Muscle layer of colon (tissue), 2 donors: Measurements from ENCODE around the gene PRR35.

Source experiments
- H3K27ac ChIP-seq: one replicate; pipeline ENCODE4 v1.7.0; 2013; ENCODE audit warnings: low read depth, mild to moderate bottlenecking, low read length, moderate library complexity
- H3K27me3 ChIP-seq, 2 donors: one replicate each; pipeline ENCODE4 v1.7.0; 2013; ENCODE audit warnings: low read length in 2 of 2, mild to moderate bottlenecking in 2 of 2; ENCODE audit not compliant: insufficient read depth in 2 of 2, control insufficient read depth in 1 of 2
- H3K36me3 ChIP-seq: one replicate; pipeline ENCODE4 v1.7.0; 2013; ENCODE audit warnings: mild to moderate bottlenecking, low read length; ENCODE audit not compliant: insufficient read depth
- H3K4me1 ChIP-seq: one replicate; pipeline ENCODE4 v1.7.0; 2013; ENCODE audit warnings: mild to moderate bottlenecking, low read length; ENCODE audit not compliant: insufficient read depth
- H3K4me3 ChIP-seq, 2 donors: one replicate each; pipeline ENCODE4 v1.7.0; 2013; ENCODE audit warnings: low read length in 2 of 2, low read depth in 1 of 2, mild to moderate bottlenecking in 1 of 2, moderate library complexity in 1 of 2
- H3K9ac ChIP-seq: one replicate; pipeline ENCODE4 v1.7.0; 2013; ENCODE audit warnings: low read length
- H3K9me3 ChIP-seq: one replicate; pipeline ENCODE4 v1.7.0; 2013; ENCODE audit warnings: mild to moderate bottlenecking, low read length
- donor health status: abdominal sarcoma.
- donor health status: Adenocarcinoma of cecum.

PRR35 gene

DNA sequence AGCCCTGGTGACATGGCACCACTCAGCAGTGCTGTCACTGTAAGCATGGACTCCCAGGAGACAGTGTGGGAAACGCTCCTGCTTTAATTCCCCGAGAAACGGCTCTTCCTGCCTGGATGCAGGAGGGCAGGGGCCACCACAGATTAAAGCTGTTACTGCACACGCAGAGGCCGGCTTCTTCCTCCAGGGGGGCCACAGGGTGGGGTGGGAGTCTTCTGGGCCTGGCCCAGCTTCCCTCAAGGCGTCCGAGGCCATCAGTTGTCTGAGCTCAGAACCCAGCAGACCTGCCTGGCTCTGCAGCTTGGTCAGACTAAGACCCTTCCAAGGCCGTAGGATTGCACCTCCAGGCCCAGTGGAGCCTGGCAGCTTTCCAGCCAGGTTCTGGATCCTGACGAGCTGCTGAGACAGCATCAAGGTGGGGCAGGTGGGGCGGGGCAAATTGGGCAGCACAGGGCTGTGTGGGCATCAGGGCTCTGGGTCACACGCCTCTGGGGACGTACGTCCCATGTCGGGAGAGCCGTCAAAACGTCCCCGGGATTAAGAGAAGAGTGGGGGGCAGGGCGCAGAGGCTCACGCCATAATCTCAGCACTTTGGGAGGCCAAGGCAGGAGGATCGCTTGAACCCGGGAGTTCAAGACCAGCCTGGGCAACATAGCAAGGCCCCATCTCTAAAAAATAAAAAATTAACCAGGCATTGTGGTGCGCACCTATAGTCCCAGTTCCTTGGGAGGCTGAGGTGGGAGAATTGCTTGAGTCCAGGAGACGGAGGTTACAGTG is 37.7 kb upstream of the PRR35 start:
- Histone ChIP-seq H3K36me3 (peaks cover 26% of the 10 kb centered on the region), H3K27ac (no peak overlapping the region), H3K4me3 (no peak overlapping the region), H3K27me3 (no peaks in the 10 kb centered on the region), H3K9me3 (no peaks in the 10 kb centered on the region), H3K9ac (no peak overlapping the region), H3K4me1 (peaks cover 16% of the 10 kb centered on the region)

DNA sequence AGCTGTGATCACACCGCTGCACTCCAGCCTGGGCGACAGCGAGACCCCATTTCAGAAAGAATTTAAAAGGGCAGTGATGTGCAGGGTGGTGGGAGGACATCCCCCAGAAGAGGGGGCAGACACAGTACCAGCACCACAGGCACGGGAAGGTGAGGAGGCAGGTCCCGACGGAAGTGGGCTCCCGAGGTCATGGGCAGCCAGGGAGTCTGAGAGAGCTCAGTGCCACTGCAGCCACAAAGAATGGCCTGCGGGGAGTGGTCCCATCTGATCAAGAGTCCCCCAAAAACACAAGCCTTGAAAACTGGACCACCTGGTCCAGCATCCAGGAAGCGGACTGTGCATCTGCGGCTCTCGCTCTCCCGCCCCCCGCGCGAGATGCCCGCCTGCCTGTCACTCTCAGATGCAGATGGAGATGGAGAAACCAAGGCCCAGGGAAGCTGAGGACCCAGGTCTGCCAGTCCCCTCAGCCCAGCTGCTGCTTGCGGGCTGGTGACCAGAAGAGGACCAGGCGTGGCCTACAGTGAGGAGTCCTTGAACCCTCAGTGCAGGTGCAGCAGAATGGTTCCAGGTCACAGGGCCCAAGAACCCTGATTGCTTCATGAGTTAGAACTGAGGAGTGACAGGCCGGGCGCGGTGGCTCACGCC is 37.0 kb upstream of the PRR35 start:
- no peak overlapping the region for H3K9ac ChIP-seq
- no peak overlapping the region for H3K27ac ChIP-seq
- H3K9me3 ChIP-seq = no peaks in the 10 kb centered on the region
- peaks cover 26% of the 10 kb centered on the region for H3K36me3 ChIP-seq
- H3K27me3 ChIP-seq = no peaks in the 10 kb centered on the region
- peaks cover 16% of the 10 kb centered on the region for H3K4me1 ChIP-seq
- no peak overlapping the region for H3K4me3 ChIP-seq

DNA sequence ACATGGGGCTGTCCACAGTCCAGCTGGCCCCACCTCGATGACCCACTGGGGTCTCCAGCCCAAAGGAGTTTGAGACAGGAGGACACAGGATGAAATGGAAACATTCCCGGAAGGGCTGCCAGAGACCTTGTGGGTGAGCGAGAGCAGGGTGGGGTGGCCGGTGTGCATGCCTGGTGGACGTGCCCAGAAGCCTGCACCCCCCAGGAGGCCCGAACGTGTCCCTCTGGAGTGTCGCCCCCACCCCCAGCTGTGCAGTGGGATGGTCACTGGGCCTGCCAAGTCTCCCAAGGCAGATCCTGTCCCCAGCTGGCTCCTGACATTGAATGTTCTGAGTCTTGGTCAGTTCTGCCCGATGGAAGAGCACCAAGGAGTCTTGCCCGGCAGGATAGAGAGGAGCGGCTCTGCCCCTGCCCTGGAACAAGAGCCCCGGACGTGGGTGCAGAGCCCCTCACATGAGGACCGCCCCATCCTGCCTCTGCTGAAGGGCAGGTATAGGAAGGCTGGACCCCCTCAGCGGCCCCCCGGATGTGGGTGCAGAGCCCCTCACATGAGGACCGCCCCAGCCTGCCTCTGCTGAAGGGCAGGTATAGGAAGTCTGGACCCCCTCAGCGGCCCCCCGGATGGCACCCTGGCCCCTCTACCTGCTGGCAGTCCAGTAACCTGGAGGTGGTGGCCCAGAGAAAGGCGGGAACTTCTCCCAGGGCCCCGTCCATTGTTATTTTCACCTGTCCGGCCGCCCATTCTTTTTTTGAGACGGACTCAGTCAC is 35.7 kb upstream of the PRR35 start:
- Histone ChIP-seq H3K9me3 (no peaks in the 10 kb centered on the region), H3K9ac (no peak overlapping the region), H3K27ac (no peak overlapping the region), H3K27me3 (no peaks in the 10 kb centered on the region), H3K4me3 (no peak overlapping the region), H3K4me1 (peaks cover 27% of the 10 kb centered on the region), H3K36me3 (peaks cover 17% of the 10 kb centered on the region)

DNA sequence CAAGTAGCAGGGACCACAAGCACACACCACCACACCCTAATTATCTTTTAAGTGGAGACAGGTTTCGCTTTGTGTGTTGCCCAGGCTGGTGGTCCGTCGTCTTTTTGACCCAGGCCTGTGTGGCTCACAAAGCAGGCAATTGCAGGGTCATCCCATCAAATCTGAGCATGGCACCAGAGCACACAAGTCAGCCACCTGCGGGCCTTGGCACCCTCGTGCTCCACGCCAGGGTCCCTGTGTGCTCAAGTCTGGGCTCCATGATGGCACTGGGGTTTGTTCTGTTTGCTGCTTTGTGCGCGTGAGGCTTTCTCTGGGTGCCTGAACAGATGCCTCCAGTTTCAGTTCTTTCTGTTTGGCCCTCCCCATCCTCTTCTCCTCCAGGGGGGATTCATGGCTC is 35.1 kb upstream of the PRR35 start:
- Histone ChIP-seq H3K27me3 (no peaks in the 10 kb centered on the region), H3K9ac (no peak overlapping the region), H3K4me3 (no peak overlapping the region), H3K9me3 (no peaks in the 10 kb centered on the region), H3K36me3 (peaks cover 11% of the 10 kb centered on the region), H3K4me1 (peaks cover 33% of the 10 kb centered on the region), H3K27ac (no peak overlapping the region)

DNA sequence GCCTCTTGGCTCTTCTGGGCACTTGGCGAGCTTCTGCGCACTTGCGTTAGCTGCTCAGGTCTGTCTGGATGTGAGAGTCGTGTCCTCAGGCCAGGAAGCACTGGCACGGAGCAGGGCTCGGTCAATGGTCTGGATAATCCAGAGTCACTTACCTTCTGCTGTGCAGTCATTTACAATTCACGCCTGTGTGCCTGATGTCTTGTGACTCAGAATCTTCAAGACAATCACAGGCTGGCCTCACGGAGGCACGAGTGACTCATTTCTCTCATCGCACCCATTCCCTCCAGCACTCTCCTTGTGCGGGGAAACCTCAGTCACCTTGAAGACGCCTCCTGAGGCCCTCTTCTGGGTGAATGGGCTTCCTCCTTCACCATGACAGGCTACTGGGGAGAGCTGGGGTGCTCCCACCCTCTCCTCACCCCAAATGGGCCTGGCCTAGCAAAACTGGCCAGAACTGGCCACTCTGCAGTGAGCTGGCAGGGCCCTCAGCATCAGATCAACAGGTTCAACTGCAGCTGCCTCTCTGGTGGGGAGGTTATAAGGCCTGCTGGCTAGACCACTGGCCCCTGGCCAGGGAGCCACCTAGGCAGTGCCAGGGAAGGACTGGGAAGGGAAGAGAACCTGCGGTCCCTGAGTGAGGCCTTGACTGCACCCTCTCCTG is 34.5 kb upstream of the PRR35 start:
- no peaks in the 10 kb centered on the region for H3K9me3 ChIP-seq
- peaks cover 33% of the 10 kb centered on the region for H3K4me1 ChIP-seq
- no peaks in the 10 kb centered on the region for H3K27me3 ChIP-seq
- H3K27ac ChIP-seq = peak overlapping the region; percentile 90
- peak overlapping the region in 1 of 2 donors; percentile 86 for H3K4me3 ChIP-seq
- peaks cover 5% of the 10 kb centered on the region for H3K36me3 ChIP-seq
- H3K9ac ChIP-seq = peak overlapping the region; percentile 84

DNA sequence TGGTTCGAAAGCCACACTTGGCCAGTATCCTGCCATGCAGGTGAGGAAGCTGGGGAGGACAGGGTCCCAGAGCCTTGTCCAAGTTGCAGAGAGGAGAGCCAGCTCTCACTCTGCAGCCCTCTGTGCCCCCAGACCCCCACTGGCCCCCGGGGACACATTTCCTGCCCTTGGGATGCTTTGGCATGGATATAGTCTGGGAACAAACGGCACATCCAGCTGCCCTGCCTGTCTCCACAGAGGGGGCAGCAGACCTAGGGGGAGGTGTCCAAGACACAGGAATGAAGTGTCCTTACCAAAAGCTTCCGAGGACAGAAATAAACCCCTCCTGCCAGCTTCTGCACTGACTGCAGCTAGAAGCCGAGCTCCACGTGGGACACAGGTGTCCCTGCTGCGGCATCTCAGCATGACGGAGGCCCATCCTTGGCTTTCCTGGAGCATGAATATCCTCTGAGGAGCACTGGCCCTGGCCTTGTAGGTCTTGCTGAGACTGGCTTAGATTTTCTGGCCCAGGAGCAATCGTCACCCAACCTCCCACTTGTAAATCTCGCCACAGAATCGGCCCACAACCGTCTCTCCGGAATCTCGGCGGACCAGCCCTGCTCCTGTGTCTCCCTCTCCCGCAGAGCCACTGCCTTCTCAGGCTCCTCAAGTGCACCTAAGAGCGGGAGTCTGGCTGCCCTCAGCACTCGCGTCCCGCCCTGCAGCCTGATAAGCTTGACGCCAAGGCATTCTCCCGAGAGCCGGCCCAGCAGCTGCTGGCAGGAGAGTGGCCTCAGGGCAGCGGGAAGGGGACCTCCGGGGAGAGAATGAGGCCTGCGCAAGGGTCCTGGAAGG is 33.8 kb upstream of the PRR35 start:
- peaks cover 33% of the 10 kb centered on the region for H3K4me1 ChIP-seq
- H3K36me3 ChIP-seq = no peaks in the 10 kb centered on the region

DNA sequence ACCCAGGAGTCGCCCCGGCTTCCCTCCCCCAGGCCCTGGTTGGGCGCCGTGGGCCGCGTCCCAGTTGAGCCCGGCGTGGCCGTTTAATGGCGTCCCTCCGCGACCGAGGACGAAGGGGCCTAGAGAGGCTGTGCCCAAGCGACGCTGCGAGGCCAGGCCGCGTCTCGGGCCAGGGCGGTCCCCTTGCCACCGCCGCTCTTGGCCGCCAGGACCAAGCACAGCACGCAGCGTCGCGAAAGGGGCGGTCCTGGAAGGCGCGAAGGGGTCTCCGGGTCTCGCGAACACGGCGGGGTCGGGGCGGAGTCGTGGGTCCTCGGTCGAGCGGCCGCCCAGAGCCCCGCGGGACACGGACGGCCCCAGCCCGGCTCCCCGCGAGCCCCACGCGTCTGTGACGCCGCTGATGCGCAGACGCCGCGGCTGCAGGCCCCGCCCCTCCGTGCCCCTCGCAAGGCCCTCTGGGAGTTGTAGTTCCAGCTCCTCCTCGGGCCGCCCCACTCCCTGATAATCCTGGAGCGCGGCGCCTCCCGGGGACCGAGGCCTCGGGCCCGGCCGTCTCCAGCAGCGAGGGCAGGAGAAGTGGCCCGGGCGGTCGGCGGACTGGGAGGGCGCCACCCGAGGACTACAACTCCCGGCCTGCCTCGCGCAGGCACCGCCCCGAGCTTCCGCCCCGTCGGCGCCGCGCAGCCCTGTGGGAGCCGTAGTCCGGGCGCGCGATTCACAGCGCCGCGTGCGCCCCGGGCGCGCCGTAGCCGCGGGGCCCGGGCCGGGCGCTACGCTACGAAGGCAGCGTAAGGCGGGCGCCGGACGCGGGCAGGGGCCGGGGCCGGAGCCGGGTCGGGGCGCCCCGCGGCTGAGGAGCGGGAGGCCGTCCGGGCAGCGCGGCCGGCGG is 32.9 kb upstream of the PRR35 start, which contains the start of gene CAPN15:
CAPN15 (plus strand) TSS at position 698 of the 889 bp plus-strand sequence. CDS start 19,127 bp downstream, outside the sequence.
- Histone ChIP-seq H3K4me3 (peak within 1 kb of the TSS; percentile 83 to 86), H3K36me3 (no peaks in the 10 kb centered on the region), H3K27ac (peak within 1 kb of the TSS; percentile 90), H3K27me3 (no peaks in the 10 kb centered on the region), H3K4me1 (peaks cover 33% of the 10 kb centered on the region), H3K9ac (peak within 1 kb of the TSS; percentile 84), H3K9me3 (no peaks in the 10 kb centered on the region)

More for the DNA sequence above, 33.8 kb upstream of the PRR35 start:
- Histone ChIP-seq H3K27me3 (no peaks in the 10 kb centered on the region), H3K27ac (peak overlapping the region; percentile 90), H3K9ac (peak overlapping the region; percentile 84), H3K9me3 (no peaks in the 10 kb centered on the region), H3K4me3 (peak overlapping the region; percentile 83 to 86)

DNA sequence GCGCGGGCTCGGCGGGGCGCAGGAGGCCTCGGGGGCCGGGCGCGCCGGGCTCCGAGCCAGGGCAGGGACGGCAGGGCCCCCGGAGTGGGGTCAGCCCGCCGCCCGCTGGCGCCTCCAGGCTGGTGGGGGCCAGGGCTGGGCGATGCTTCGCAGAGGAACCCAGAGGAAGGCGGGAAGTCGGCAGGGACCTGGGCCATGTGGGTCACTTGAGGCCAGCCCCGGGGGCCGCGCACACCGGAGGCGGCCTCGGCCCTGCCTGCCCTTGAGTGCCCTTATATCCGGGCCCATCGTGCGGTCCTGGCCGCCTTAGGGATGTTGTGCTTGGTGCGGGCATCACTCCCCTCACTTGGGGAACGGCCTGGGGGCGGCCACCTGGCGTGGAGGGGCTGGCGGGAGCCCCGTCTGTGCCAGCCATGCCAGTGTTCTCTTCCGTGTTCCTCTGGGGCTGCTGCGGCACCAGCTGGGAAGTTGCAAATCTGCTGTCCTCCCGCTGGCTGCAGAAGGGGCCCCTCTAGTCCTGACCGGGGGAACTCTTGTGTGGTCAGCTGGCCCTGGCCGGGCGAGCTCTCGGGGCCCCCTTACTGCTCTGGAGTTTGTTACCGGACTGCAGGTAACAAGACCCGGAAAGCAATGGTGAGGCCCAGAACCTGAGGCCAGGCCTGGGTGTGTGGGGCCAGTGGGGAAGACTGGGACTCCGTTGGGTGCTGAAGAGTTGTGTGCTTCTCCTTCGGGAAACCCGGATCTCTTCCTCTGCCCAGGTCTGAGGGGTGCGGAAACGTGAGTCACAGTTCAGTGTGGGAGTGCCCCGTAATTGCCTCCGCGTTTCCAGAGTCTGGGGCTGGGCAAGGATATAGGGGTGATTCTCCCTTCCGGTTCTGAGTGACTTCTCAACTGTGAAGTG is 31.8 kb upstream of the PRR35 start:
- H3K4me1 ChIP-seq = peaks cover 33% of the 10 kb centered on the region
- peak overlapping the region; percentile 49 for H3K27ac ChIP-seq
- peak overlapping the region; percentile 71 to 83 for H3K4me3 ChIP-seq
- H3K36me3 ChIP-seq = no peaks in the 10 kb centered on the region
- no peaks in the 10 kb centered on the region for H3K9me3 ChIP-seq
- H3K27me3 ChIP-seq = no peaks in the 10 kb centered on the region
- peak overlapping the region; percentile 49 for H3K9ac ChIP-seq

DNA sequence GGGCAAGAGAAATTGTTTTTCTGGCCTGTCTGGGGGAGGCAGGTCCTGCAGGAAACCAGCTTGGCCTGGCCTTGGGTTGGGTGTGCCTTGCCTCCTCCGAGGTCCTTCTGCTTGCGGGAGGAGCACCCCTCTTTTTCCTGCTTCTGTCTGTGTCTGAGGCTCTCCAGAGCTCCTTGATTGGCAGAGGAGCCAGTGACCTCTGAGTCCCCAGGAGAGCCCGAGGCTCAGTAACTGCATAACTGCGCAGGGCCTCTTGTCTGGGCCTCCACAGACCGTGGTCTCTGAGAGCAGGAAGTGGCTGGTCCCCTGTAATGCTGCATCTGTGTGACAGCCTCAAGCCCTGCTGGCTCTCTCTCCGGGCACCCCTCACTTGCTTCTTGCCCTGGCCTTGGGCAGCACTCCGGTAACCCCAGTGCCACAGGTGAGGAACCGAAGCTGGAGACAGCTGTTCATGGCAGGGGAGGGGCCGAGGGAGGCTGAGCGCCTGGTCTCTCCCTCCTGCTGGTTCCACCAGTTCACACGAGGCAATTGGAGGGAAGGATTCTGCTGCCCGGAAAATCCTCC is 31.1 kb upstream of the PRR35 start:
- Histone ChIP-seq H3K36me3 (no peaks in the 10 kb centered on the region), H3K27me3 (no peaks in the 10 kb centered on the region), H3K9ac (peak overlapping the region; percentile 49), H3K4me3 (peak overlapping the region; percentile 71 to 83), H3K9me3 (no peaks in the 10 kb centered on the region), H3K4me1 (peaks cover 33% of the 10 kb centered on the region), H3K27ac (peak overlapping the region; percentile 49)
